ENCODE data around the gene GNB1.
A peak's percentile ranks its signal among the peaks of the same experiment; 100 is the strongest.

GNB1 gene

GRCh38 chr1:1922702-1922955, 31.7 kb upstream of the GNB1 start:
- DNase-seq = no peak

GRCh38 chr1:1921901-1922701, 31.2 kb upstream of the GNB1 start:
- no peak for DNase-seq

- no peak for DNase-seq
These were observed 30.6 kb upstream of the GNB1 start for GRCh38 chr1:1921459-1921862.

GRCh38 chr1:1920608-1921458, 29.9 kb upstream of the GNB1 start:
- DNase-seq = no peak

- no peak for DNase-seq
These were observed 29.2 kb upstream of the GNB1 start for GRCh38 chr1:1920057-1920607.

GRCh38 chr1:1919304-1920056, 28.6 kb upstream of the GNB1 start:
- peak; percentile 84 for DNase-seq

GRCh38 chr1:1918901-1919303, 28.0 kb upstream of the GNB1 start, which contains the start of gene TMEM52:
Gene TMEM52 (minus strand): TSS chr1:1919279. CDS start chr1:1919265, 14 bp downstream.
- no peak for DNase-seq

- DNase-seq = no peak
These were observed 27.4 kb upstream of the GNB1 start for GRCh38 chr1:1917995-1918900.

- DNase-seq = no peak
These were observed 26.6 kb upstream of the GNB1 start for GRCh38 chr1:1917304-1917976.

GRCh38 chr1:1916851-1917251, 26.0 kb upstream of the GNB1 start:
- DNase-seq = no peak

GRCh38 chr1:1915911-1916840, 25.3 kb upstream of the GNB1 start:
- no peak for DNase-seq

- DNase-seq = no peak
These were observed 24.2 kb upstream of the GNB1 start, which contains the start of gene CALML6 for GRCh38 chr1:1914971-1915692. Gene CALML6 (plus strand): TSS chr1:1915260. CDS start chr1:1915281, 21 bp downstream.

GRCh38 chr1:1914101-1914970, 23.4 kb upstream of the GNB1 start:
- DNase-seq = no peak

GRCh38 chr1:1911350-1912041, 20.6 kb upstream of the GNB1 start:
- no peak for DNase-seq

- DNase-seq = no peak
These were observed 19.9 kb upstream of the GNB1 start for GRCh38 chr1:1910651-1911331.

- no peak for DNase-seq
These were observed 19.2 kb upstream of the GNB1 start for GRCh38 chr1:1910033-1910465.

GRCh38 chr1:1908506-1908791, 17.6 kb upstream of the GNB1 start:
- no peak for DNase-seq
